Fibroblast of lung (primary cell): ENCODE results near the gene SLC25A51.

ENCODE experiments used
- CTCF ChIP-seq, 2 donors: IDR thresholded peaks in 1 of 2; conservative IDR thresholded peaks in 1 of 2; 1 replicate in 1 of 2; 2 replicates in 1 of 2; pipeline ENCODE4 v1.5.1; 2011 to 2012; ENCODE audit warnings: low read length in 2 of 2, control low read depth in 1 of 2, inconsistent platforms in 1 of 2, low read depth in 1 of 2, mild to moderate bottlenecking in 1 of 2
- EZH2 ChIP-seq: IDR thresholded peaks from 2 replicates; pipeline ENCODE4 v1.5.1; 2012; ENCODE audit warnings: low read length, control low read depth, mild to moderate bottlenecking; ENCODE audit errors: missing control alignments

- TF ChIP-seq CTCF (conservative IDR thresholded peaks at IDR 0.05 in 1 of 2, IDR thresholded peaks at IDR 0.05 in 1 of 2; ENCODE audit: low read depth in 1 of 2, low read length in 2 of 2): no peak
- no peak for TF ChIP-seq EZH2
These were observed 22.9 kb downstream of the SLC25A51 start for GRCh38 chr9:37880916-37881479.
